IPS-NIHi7 (cell line): ENCODE measurements around the gene ZCWPW2.

Experiments used
- DNase-seq: peaks from one replicate; pipeline ENCODE4 v3.0.0; 2012; ENCODE audit warnings: mixed read lengths; ENCODE audit errors: extremely low spot score

The ZCWPW2 gene

GRCh38 chr3:28575100-28575745, 226.7 kb downstream of the ZCWPW2 start:
- DNase-seq: peak; percentile 56
